Endodermal cell (in vitro differentiated cells): ENCODE data around the gene ZNF593. TPM values are rescaled to one million over a fixed set of nuclear protein-coding genes. Genes with fewer than 3 reads are reported as not detected.

Experiments
- DNase-seq: peaks from one replicate; pipeline ENCODE4 v3.0.0-alpha.2; 2017
- H3K27ac ChIP-seq: 2 replicates; pipeline ENCODE4 v1.5.1; 2013; ENCODE audit warnings: mild to moderate bottlenecking, low read depth, low read length, moderate library complexity
- H3K27me3 ChIP-seq: 2 replicates; pipeline ENCODE4 v1.6.1; 2013; ENCODE audit warnings: mild to moderate bottlenecking, low read length, moderate library complexity; ENCODE audit not compliant: insufficient read depth, control insufficient read depth, poor library complexity, severe bottlenecking
- H3K36me3 ChIP-seq: 2 replicates; pipeline ENCODE4 v1.7.0; 2013; ENCODE audit warnings: mild to moderate bottlenecking, low read length, moderate library complexity; ENCODE audit not compliant: control insufficient read depth, insufficient read depth
- H3K4me1 ChIP-seq: one replicate; pipeline ENCODE4 v1.7.0; 2013; ENCODE audit warnings: low read length; ENCODE audit not compliant: control insufficient read depth, insufficient read depth
- H3K4me3 ChIP-seq: 2 replicates; pipeline ENCODE4 v1.5.1; 2013; ENCODE audit warnings: mild to moderate bottlenecking, low read length, moderate library complexity
- H3K9ac ChIP-seq: 2 replicates; pipeline ENCODE4 v1.6.1; 2013; ENCODE audit warnings: mild to moderate bottlenecking, low read length, moderate library complexity; ENCODE audit not compliant: poor library complexity, severe bottlenecking; ENCODE audit errors: extremely low read depth
- H3K9me3 ChIP-seq: 2 replicates; pipeline ENCODE4 v1.6.1; 2013; ENCODE audit warnings: mild to moderate bottlenecking, low read length, moderate library complexity; ENCODE audit not compliant: control insufficient read depth
- H3K27ac Mint-ChIP-seq: 2 replicates; pipeline ENCODE4 v1.8.0; 2020; ENCODE audit warnings: mixed read lengths
- H3K27me3 Mint-ChIP-seq: 2 replicates; pipeline ENCODE4 v1.8.0; 2021; ENCODE audit warnings: mild to moderate bottlenecking, mixed read lengths; ENCODE audit not compliant: insufficient read depth
- H3K36me3 Mint-ChIP-seq: 2 replicates; pipeline ENCODE4 v1.8.0; 2020; ENCODE audit warnings: low read depth, mixed read lengths
- H3K4me1 Mint-ChIP-seq: 2 replicates; pipeline ENCODE4 v1.8.0; 2020; ENCODE audit warnings: mixed read lengths
- H3K4me3 Mint-ChIP-seq: 2 replicates; pipeline ENCODE4 v1.8.0; 2020; ENCODE audit warnings: mild to moderate bottlenecking, moderate library complexity, mixed read lengths
- H3K9me3 Mint-ChIP-seq: 2 replicates; pipeline ENCODE4 v1.8.0; 2020; ENCODE audit warnings: mild to moderate bottlenecking, mixed read lengths
- WGBS, 2 experiments: methylation state at CpG; one replicate each; pipeline versions ENCODE4 v1.1.5 to v1.1.7; 2013; ENCODE audit warnings: missing lambda C conversion rate in 2 of 2, mixed read lengths in 1 of 2; ENCODE audit not compliant: insufficient coverage in 1 of 2, insufficient read length in 1 of 2; 5-methylcytosine and 5-hydroxymethylcytosine counted together
- total RNA-seq, 2 donors: library from RNA; stranded (reverse); fragmentation: NEBNext Ultra II Directional in 1 of 2; extraction: Animal tissue kit (Norgen Biotek cat#: 25700) in 1 of 2; gene quantifications; 2 replicates in 1 of 2; 3 replicates in 1 of 2; pipeline ENCODE4 v1.2.1, GENCODE V29; 2021
- TF ChIP-seq, protein P1 (sequence below): fragments of 200-600 bp; sonication (generic); conservative IDR thresholded peaks from 2 replicates; pipeline ENCODE4 v1.5.0; 2021; ENCODE audit warnings: antibody characterized with exemption, mild to moderate bottlenecking

ZNF593 gene
- total RNA-seq, 2 donors from 2014 or later: 31.4 to 33.7 TPM

DNA sequence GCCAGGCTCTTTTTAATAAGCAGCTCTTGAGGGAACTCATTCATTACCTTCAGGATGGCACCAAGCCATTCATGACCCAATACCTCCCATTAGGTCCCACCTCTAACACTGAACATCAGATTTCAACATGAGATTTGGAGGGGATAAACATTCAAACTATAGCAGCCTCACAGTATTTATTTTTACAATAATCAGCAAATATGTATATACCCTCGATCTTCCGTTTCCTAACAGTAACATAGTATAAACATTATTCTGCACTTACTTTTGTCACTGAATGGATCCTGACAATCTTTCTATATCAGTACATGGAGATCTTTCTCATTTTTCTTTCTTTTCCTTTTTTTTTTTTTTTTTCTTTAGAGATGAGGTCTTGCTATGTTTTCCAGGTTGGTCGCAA lies 26.1 kb downstream of the ZNF593 start:
- no peak for DNase-seq
- Mint-ChIP-seq H3K27ac (no peak overlapping the region), H3K4me3 (no peak overlapping the region), H3K4me1 (peaks cover 8% of the 10 kb centered on the region), H3K9me3 (no peaks in the 10 kb centered on the region), H3K27me3 (peaks cover 9% of the 10 kb centered on the region), H3K36me3 (no peaks in the 10 kb centered on the region)
- H3K4me1 ChIP-seq: no peaks in the 10 kb centered on the region
- no peak overlapping the region for H3K9ac ChIP-seq
- H3K9me3 ChIP-seq: no peaks in the 10 kb centered on the region
- TF ChIP-seq, protein P1, sequence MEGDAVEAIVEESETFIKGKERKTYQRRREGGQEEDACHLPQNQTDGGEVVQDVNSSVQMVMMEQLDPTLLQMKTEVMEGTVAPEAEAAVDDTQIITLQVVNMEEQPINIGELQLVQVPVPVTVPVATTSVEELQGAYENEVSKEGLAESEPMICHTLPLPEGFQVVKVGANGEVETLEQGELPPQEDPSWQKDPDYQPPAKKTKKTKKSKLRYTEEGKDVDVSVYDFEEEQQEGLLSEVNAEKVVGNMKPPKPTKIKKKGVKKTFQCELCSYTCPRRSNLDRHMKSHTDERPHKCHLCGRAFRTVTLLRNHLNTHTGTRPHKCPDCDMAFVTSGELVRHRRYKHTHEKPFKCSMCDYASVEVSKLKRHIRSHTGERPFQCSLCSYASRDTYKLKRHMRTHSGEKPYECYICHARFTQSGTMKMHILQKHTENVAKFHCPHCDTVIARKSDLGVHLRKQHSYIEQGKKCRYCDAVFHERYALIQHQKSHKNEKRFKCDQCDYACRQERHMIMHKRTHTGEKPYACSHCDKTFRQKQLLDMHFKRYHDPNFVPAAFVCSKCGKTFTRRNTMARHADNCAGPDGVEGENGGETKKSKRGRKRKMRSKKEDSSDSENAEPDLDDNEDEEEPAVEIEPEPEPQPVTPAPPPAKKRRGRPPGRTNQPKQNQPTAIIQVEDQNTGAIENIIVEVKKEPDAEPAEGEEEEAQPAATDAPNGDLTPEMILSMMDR: no peak
- 92 to 100% methylated on average over 2 to 3 of the region's 3 CpGs for WGBS, 2 experiments
- H3K27me3 ChIP-seq: no peaks in the 10 kb centered on the region
- no peaks in the 10 kb centered on the region for H3K36me3 ChIP-seq
- no peak overlapping the region for H3K27ac ChIP-seq
- no peak overlapping the region for H3K4me3 ChIP-seq

DNA sequence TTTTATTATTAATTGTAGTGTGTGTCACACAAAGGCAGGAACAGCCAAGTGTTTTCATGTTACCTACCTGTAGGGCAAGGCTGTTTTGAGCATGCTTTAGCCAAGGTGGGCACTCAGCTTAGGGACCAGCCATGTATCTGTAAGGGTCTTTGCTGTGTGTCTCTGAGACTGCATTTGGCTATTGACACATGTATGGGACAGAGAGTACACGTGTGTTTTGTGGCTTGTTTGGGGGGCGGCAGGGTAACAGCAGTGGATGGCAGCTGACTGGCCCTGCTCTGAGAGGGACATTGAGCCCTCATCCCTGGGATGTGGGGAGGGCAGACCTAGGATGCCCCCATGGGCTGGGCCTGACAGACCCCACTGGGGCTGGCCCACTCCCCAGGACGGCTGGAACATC lies 27.6 kb downstream of the ZNF593 start:
- no peaks in the 10 kb centered on the region for H3K36me3 Mint-ChIP-seq
- Histone ChIP-seq H3K4me1 (no peaks in the 10 kb centered on the region), H3K4me3 (no peak overlapping the region), H3K27ac (no peak overlapping the region), H3K9me3 (no peaks in the 10 kb centered on the region), H3K27me3 (no peaks in the 10 kb centered on the region), H3K9ac (no peak overlapping the region), H3K36me3 (no peaks in the 10 kb centered on the region)
- TF ChIP-seq, protein P1: no peak
- no peak overlapping the region for H3K27ac Mint-ChIP-seq
- H3K4me1 Mint-ChIP-seq: peaks cover 11% of the 10 kb centered on the region
- H3K9me3 Mint-ChIP-seq: no peaks in the 10 kb centered on the region
- no peak for DNase-seq
- no peak overlapping the region for H3K4me3 Mint-ChIP-seq
- peaks cover 7% of the 10 kb centered on the region for H3K27me3 Mint-ChIP-seq
- WGBS, 2 experiments: 94% methylated on average over 3 of the region's 3 CpGs

DNA sequence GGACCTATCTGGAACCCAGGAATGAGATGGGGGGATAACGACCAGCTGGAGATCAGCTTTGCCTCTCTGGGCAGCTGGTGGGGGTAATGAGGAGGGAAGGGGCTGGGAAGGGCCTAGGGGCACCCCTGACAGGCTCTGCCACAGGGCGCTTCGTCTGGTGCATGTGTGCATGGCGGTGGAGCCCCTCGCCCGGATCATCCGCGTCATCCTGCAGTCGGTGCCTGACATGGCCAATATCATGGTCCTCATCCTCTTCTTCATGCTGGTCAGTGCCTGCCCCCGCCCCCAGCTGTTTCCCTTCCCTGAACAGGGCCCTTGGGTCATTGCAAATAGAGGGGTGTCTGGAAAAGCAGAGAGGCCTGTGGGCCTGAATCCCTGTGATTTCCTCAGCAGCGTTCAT lies 28.1 kb downstream of the ZNF593 start:
- Histone ChIP-seq H3K36me3 (no peaks in the 10 kb centered on the region), H3K27ac (no peak overlapping the region), H3K27me3 (no peaks in the 10 kb centered on the region), H3K9ac (no peak overlapping the region), H3K4me1 (no peaks in the 10 kb centered on the region), H3K4me3 (no peak overlapping the region), H3K9me3 (no peaks in the 10 kb centered on the region)
- Mint-ChIP-seq H3K36me3 (no peaks in the 10 kb centered on the region), H3K27ac (no peak overlapping the region), H3K4me3 (no peak overlapping the region), H3K4me1 (peaks cover 11% of the 10 kb centered on the region), H3K27me3 (peaks cover 11% of the 10 kb centered on the region), H3K9me3 (no peaks in the 10 kb centered on the region)
- no peak for DNase-seq
- 84 to 85% methylated on average over 10 to 11 of the region's 11 CpGs for WGBS, 2 experiments
- TF ChIP-seq, protein P1: no peak
